H9 (cell line): ENCODE measurements around the gene MFSD12. TPM values are rescaled to one million over a fixed set of nuclear protein-coding genes. Genes with fewer than 3 reads are reported as not detected.

Experiments
- DNase-seq: peaks from one replicate; pipeline ENCODE4 v3.0.0-alpha.2; 2017
- H2AFZ ChIP-seq: one replicate; pipeline ENCODE4 v1.6.1; 2013; ENCODE audit warnings: mild to moderate bottlenecking, low read length, control low read depth, moderate library complexity
- H2AK5ac ChIP-seq: 2 replicates; pipeline ENCODE4 v1.6.1; 2013; ENCODE audit warnings: low read length, control low read depth, mixed read lengths; ENCODE audit not compliant: insufficient read length
- H2BK120ac ChIP-seq: one replicate; pipeline ENCODE4 v1.6.1; 2013; ENCODE audit warnings: low read depth, mild to moderate bottlenecking, low read length, control low read depth, inconsistent platforms; ENCODE audit not compliant: poor library complexity, severe bottlenecking
- H2BK12ac ChIP-seq: 2 replicates; pipeline ENCODE4 v1.6.1; 2013; ENCODE audit warnings: low read length, control low read depth, mixed read lengths, low read depth; ENCODE audit not compliant: insufficient read length
- H2BK15ac ChIP-seq: 2 replicates; pipeline ENCODE4 v1.6.1; 2013; ENCODE audit warnings: low read depth, low read length, control low read depth
- H2BK20ac ChIP-seq: one replicate; pipeline ENCODE4 v1.6.1; 2013; ENCODE audit warnings: low read depth, mild to moderate bottlenecking, low read length, control low read depth, inconsistent platforms; ENCODE audit not compliant: poor library complexity, severe bottlenecking
- H2BK5ac ChIP-seq: 2 replicates; pipeline ENCODE4 v1.6.1; 2013; ENCODE audit warnings: low read length, control low read depth, mixed read lengths; ENCODE audit not compliant: insufficient read length
- H3K14ac ChIP-seq: 2 replicates; pipeline ENCODE4 v1.6.1; 2013; ENCODE audit warnings: low read length, control low read depth; ENCODE audit not compliant: insufficient read depth
- H3K18ac ChIP-seq: 2 replicates; pipeline ENCODE4 v1.6.1; 2013; ENCODE audit warnings: low read depth, mild to moderate bottlenecking, mixed read lengths, low read length, control low read depth; ENCODE audit not compliant: insufficient read length
- H3K23ac ChIP-seq: 2 replicates; pipeline ENCODE4 v1.6.1; 2013; ENCODE audit warnings: low read length, control low read depth, mixed read lengths, low read depth; ENCODE audit not compliant: insufficient read length
- H3K23me2 ChIP-seq: 2 replicates; pipeline ENCODE4 v1.6.1; 2013; ENCODE audit warnings: low read depth, mild to moderate bottlenecking, mixed read lengths, low read length, control low read depth; ENCODE audit not compliant: insufficient read length, poor library complexity, severe bottlenecking
- H3K27ac ChIP-seq: 2 replicates; pipeline ENCODE4 v1.5.1; 2013; ENCODE audit warnings: low read length, control low read depth, mixed read lengths, low read depth; ENCODE audit not compliant: insufficient read length
- H3K27me3 ChIP-seq: 2 replicates; pipeline ENCODE4 v1.6.1; 2013; ENCODE audit warnings: low read length, control low read depth, inconsistent platforms; ENCODE audit not compliant: insufficient read depth
- H3K4ac ChIP-seq: 2 replicates; pipeline ENCODE4 v1.6.1; 2013; ENCODE audit warnings: low read depth, mild to moderate bottlenecking, control low read depth, inconsistent platforms, low read length, moderate library complexity
- H3K4me1 ChIP-seq: 2 replicates; pipeline ENCODE4 v1.6.1; 2013; ENCODE audit warnings: low read length, control low read depth, inconsistent platforms; ENCODE audit not compliant: insufficient read depth
- H3K4me2 ChIP-seq: 2 replicates; pipeline ENCODE4 v1.6.1; 2013; ENCODE audit warnings: low read length, control low read depth, mixed read lengths; ENCODE audit not compliant: insufficient read length, insufficient read depth
- H3K56ac ChIP-seq: 2 replicates; pipeline ENCODE4 v1.6.1; 2013; ENCODE audit warnings: low read depth, mild to moderate bottlenecking, mixed read lengths, low read length, control low read depth; ENCODE audit not compliant: insufficient read length
- H3K79me1 ChIP-seq: 2 replicates; pipeline ENCODE4 v1.6.1; 2013; ENCODE audit warnings: low read depth, mild to moderate bottlenecking, moderate library complexity, low read length, control low read depth, inconsistent platforms; ENCODE audit not compliant: insufficient read depth, poor library complexity, severe bottlenecking
- H3K79me2 ChIP-seq: 2 replicates; pipeline ENCODE4 v1.6.1; 2013; ENCODE audit warnings: low read length, control low read depth, inconsistent platforms; ENCODE audit not compliant: insufficient read depth
- H3K9ac ChIP-seq: 2 replicates; pipeline ENCODE4 v1.6.1; 2013; ENCODE audit warnings: low read length, control low read depth, mixed read lengths; ENCODE audit not compliant: insufficient read length; ENCODE audit errors: extremely low read depth
- H3K9me3 ChIP-seq: one replicate; pipeline ENCODE4 v1.6.1; 2013; ENCODE audit warnings: low read depth, low read length, inconsistent platforms; ENCODE audit not compliant: control insufficient read depth
- H3T11ph ChIP-seq: one replicate; pipeline ENCODE4 v1.6.1; 2013; ENCODE audit warnings: mild to moderate bottlenecking, low read length, control low read depth, inconsistent platforms
- H4K20me1 ChIP-seq: one replicate; pipeline ENCODE4 v1.6.1; 2013; ENCODE audit not compliant: control insufficient read depth, insufficient read length, insufficient read depth
- H4K5ac ChIP-seq: 2 replicates; pipeline ENCODE4 v1.6.1; 2013; ENCODE audit warnings: low read depth, mild to moderate bottlenecking, mixed read lengths, low read length, control low read depth; ENCODE audit not compliant: insufficient read length
- H4K8ac ChIP-seq: replicated peaks from 2 replicates; pipeline ENCODE4 v1.6.1; 2013; ENCODE audit warnings: low read length, control low read depth, mixed read lengths, low read depth; ENCODE audit not compliant: insufficient read length
- H4K91ac ChIP-seq: 2 replicates; pipeline ENCODE4 v1.6.1; 2013; ENCODE audit warnings: low read depth, mild to moderate bottlenecking, moderate library complexity, mixed read lengths, low read length, control low read depth; ENCODE audit not compliant: insufficient read length
- H3K27ac Mint-ChIP-seq, 3 experiments: 2 replicates in 2 of 3; 3 replicates in 1 of 3; pipeline ENCODE4 v1.8.0; 2020 to 2021; ENCODE audit warnings: mixed read lengths in 3 of 3, mild to moderate bottlenecking in 1 of 3, moderate library complexity in 1 of 3
- H3K27me3 Mint-ChIP-seq: 2 replicates; pipeline ENCODE4 v1.8.0; 2021; ENCODE audit warnings: low read depth, mild to moderate bottlenecking, moderate library complexity, mixed read lengths
- H3K36me3 Mint-ChIP-seq, 3 experiments: 2 replicates in 2 of 3; 3 replicates in 1 of 3; pipeline ENCODE4 v1.8.0; 2020 to 2021; ENCODE audit warnings: low read depth in 3 of 3, mixed read lengths in 3 of 3; ENCODE audit not compliant: insufficient read depth in 1 of 3
- H3K4me1 Mint-ChIP-seq, 2 experiments: 2 replicates each; pipeline ENCODE4 v1.8.0; 2020; ENCODE audit warnings: mixed read lengths in 2 of 2
- H3K4me3 Mint-ChIP-seq, 2 experiments: 2 replicates in 1 of 2; 3 replicates in 1 of 2; pipeline ENCODE4 v1.8.0; 2020 to 2021; ENCODE audit warnings: mild to moderate bottlenecking in 2 of 2, mixed read lengths in 2 of 2, moderate library complexity in 1 of 2
- H3K9me3 Mint-ChIP-seq, 2 experiments: 2 replicates in 1 of 2; 3 replicates in 1 of 2; pipeline ENCODE4 v1.8.0; 2020; ENCODE audit warnings: mild to moderate bottlenecking in 2 of 2, mixed read lengths in 2 of 2, moderate library complexity in 1 of 2
- WGBS: extraction: QIAGEN DNeasy Blood & Tissue Kit; methylation state at CpG from one replicate; pipeline ENCODE4 v1.1.7; 2013; ENCODE audit warnings: missing lambda C conversion rate, low lambda C conversion rate, mixed read lengths; ENCODE audit not compliant: insufficient read length; ENCODE audit errors: extremely low coverage; 5-methylcytosine and 5-hydroxymethylcytosine counted together
- total RNA-seq: library from RNA; stranded (reverse); gene quantifications from 2 replicates; pipeline ENCODE4 v1.2.1, GENCODE V29; 2021
- TF ChIP-seq, protein P1 (sequence below): fragments of 200-600 bp; sonication (generic); conservative IDR thresholded peaks from 3 replicates; pipeline ENCODE4 v1.8.0; 2021; ENCODE audit warnings: antibody characterized with exemption, mild to moderate bottlenecking

The MFSD12 gene
- total RNA-seq, 1 experiment from 2014 or later = 58.8 TPM

DNA sequence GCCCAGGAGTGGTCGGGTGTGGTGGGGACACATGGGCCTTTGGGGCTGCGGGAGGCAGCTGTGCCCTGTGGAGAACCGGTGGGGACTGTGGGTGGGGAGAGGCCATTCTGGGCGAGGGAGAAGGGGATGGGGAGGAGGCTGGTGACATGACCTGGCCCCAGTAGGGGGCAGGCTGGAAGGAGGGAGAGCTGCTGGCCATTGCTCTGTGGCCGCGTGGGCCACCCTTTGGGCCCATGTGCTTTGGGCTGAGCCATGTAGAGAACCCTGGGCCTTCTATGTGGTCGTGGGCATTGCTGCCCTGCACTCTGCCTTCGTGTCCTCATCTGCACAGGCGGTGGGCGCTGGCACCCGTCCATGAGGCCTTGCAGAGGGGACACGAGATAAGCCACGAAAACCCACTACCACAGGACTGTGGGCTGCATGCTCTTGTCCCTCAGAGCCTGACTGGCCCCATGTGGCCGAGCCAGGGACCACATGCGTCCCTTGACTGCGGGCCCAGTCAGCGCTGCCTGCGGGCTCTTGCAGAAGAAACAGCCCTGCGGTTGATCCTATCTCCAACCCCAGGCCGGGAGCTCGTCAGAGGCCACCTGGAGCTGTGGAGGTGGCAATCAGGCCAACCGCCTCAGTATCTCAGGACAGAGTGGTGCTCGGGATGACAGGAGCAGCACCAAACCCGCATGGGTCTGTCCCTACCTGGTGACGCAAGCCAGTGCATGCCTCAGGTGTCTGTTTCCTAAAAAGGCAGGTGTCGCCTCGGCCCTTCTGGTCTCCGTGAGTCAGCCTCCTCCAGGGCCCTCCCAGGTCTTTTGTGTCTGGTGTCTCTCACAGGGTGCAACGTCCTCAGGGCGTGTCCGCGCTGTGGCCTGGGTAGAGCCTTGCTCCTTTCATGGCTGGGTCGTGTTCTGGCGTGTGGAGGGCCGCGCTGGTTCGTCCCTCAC, 37.0 kb downstream of the MFSD12 start:
- no peak overlapping the region for H2BK20ac ChIP-seq
- H3K14ac ChIP-seq = no peak overlapping the region; the same call in 1 of the 2 replicates
- H4K8ac ChIP-seq = no peak overlapping the region
- no peaks in the 10 kb centered on the region; the same call in 1 of the 2 replicates for H3K27me3 Mint-ChIP-seq
- no peak overlapping the region for H2BK15ac ChIP-seq
- no peak overlapping the region; a peak in 1 of 5 replicates for H3K4me3 Mint-ChIP-seq
- peaks cover 3% of the 10 kb centered on the region; the same call in 1 of the 2 replicates for H3K4me1 ChIP-seq
- no peaks in the 10 kb centered on the region for H3K79me1 ChIP-seq
- no peaks in the 10 kb centered on the region for H3K23me2 ChIP-seq
- H2BK5ac ChIP-seq = no peak overlapping the region
- H4K20me1 ChIP-seq = no peaks in the 10 kb centered on the region
- H3K27ac Mint-ChIP-seq = peak overlapping the region in 2 of 3 experiments; percentile 70 to 86; a peak in 4 of 7 replicates
- no peaks in the 10 kb centered on the region for H3K27me3 ChIP-seq
- H4K91ac ChIP-seq = peak overlapping the region; percentile 27
- no peak overlapping the region for H2AFZ ChIP-seq
- H3K18ac ChIP-seq = no peak overlapping the region
- no peak overlapping the region for H2AK5ac ChIP-seq
- H3K9me3 Mint-ChIP-seq = no peaks in the 10 kb centered on the region; a peak in 1 of 5 replicates
- no peak overlapping the region for H3K23ac ChIP-seq
- peaks cover 6 to 27% (median 25%) of the 10 kb centered on the region in 3 experiments for H3K36me3 Mint-ChIP-seq
- TF ChIP-seq, protein P1, sequence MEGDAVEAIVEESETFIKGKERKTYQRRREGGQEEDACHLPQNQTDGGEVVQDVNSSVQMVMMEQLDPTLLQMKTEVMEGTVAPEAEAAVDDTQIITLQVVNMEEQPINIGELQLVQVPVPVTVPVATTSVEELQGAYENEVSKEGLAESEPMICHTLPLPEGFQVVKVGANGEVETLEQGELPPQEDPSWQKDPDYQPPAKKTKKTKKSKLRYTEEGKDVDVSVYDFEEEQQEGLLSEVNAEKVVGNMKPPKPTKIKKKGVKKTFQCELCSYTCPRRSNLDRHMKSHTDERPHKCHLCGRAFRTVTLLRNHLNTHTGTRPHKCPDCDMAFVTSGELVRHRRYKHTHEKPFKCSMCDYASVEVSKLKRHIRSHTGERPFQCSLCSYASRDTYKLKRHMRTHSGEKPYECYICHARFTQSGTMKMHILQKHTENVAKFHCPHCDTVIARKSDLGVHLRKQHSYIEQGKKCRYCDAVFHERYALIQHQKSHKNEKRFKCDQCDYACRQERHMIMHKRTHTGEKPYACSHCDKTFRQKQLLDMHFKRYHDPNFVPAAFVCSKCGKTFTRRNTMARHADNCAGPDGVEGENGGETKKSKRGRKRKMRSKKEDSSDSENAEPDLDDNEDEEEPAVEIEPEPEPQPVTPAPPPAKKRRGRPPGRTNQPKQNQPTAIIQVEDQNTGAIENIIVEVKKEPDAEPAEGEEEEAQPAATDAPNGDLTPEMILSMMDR = peak; percentile 41; the same call in 2 of the 3 replicates
- H2BK120ac ChIP-seq = no peak overlapping the region
- peak; percentile 72 for DNase-seq
- H2BK12ac ChIP-seq = no peak overlapping the region
- no peak overlapping the region for H3K9ac ChIP-seq
- H3T11ph ChIP-seq = no peak overlapping the region
- no peaks in the 10 kb centered on the region for H3K9me3 ChIP-seq
- H3K4me1 Mint-ChIP-seq = peaks cover 33 to 37% of the 10 kb centered on the region in 2 experiments
- H3K27ac ChIP-seq = no peak overlapping the region
- WGBS = no CpG with 5 or more reads among the region's 37 CpGs
- H3K4me2 ChIP-seq = no peak overlapping the region
- no peak overlapping the region for H3K56ac ChIP-seq
- H3K4ac ChIP-seq = no peak overlapping the region
- H4K5ac ChIP-seq = no peak overlapping the region
- H3K79me2 ChIP-seq = no peaks in the 10 kb centered on the region; the same call in 1 of the 2 replicates
